MM.1S (cell line): ENCODE measurements around the gene DDHD1.

Experiments used
- DNase-seq: peaks from one replicate; pipeline ENCODE4 v3.0.0-alpha.2; 2015
- H2AFZ ChIP-seq: fragments of 300-600 bp; sonication (generic); 2 replicates; pipeline ENCODE4 v1.6.0; 2016; ENCODE audit warnings: antibody characterized with exemption, low read length
- H3F3A ChIP-seq: fragments of 300-600 bp; sonication (generic); 2 replicates; pipeline ENCODE4 v1.6.1; 2016; ENCODE audit warnings: mild to moderate bottlenecking, antibody characterized with exemption, low read length, moderate library complexity, mixed read lengths; ENCODE audit not compliant: insufficient read depth
- H3K27ac ChIP-seq: fragments of 300-600 bp; sonication (generic); 2 replicates; pipeline ENCODE4 v1.5.1; 2016; ENCODE audit warnings: mild to moderate bottlenecking, low read length
- H3K27me3 ChIP-seq: fragments of 300-600 bp; sonication (generic); replicated peaks from 2 replicates; pipeline ENCODE4 v1.6.0; 2016; ENCODE audit warnings: low read length; ENCODE audit not compliant: insufficient read depth
- H3K36me3 ChIP-seq: fragments of 300-600 bp; sonication (generic); replicated peaks from 2 replicates; pipeline ENCODE4 v1.6.1; 2016; ENCODE audit warnings: mild to moderate bottlenecking, low read length, mixed read lengths; ENCODE audit not compliant: insufficient read depth
- H3K4me1 ChIP-seq: fragments of 300-600 bp; sonication (generic); 2 replicates; pipeline ENCODE4 v1.6.1; 2016; ENCODE audit warnings: low read length, mixed read lengths
- H3K4me2 ChIP-seq: fragments of 300-600 bp; sonication (generic); 2 replicates; pipeline ENCODE4 v1.6.0; 2016; ENCODE audit warnings: low read depth, low read length
- H3K4me3 ChIP-seq: fragments of 300-600 bp; sonication (generic); 2 replicates; pipeline ENCODE4 v1.5.1; 2016; ENCODE audit warnings: low read length, mixed read lengths
- H3K79me2 ChIP-seq: fragments of 300-600 bp; sonication (generic); 2 replicates; pipeline ENCODE4 v1.6.1; 2016; ENCODE audit warnings: mixed run types, low read length, mixed read lengths
- H3K9ac ChIP-seq: fragments of 300-600 bp; sonication (generic); 2 replicates; pipeline ENCODE4 v1.6.1; 2016; ENCODE audit warnings: low read length, mixed read lengths
- H3K9me2 ChIP-seq: fragments of 300-600 bp; sonication (generic); replicated peaks from 2 replicates; pipeline ENCODE4 v1.6.1; 2016; ENCODE audit warnings: mild to moderate bottlenecking, low read length, mixed read lengths; ENCODE audit not compliant: insufficient read depth
- H3K9me3 ChIP-seq: fragments of 300-600 bp; sonication (generic); replicated peaks from 2 replicates; pipeline ENCODE4 v1.6.1; 2016; ENCODE audit warnings: mild to moderate bottlenecking, low read length, mixed read lengths; ENCODE audit not compliant: insufficient read depth
- H4K20me1 ChIP-seq: fragments of 300-600 bp; sonication (generic); 2 replicates; pipeline ENCODE4 v1.6.1; 2016; ENCODE audit warnings: mild to moderate bottlenecking, low read length, moderate library complexity, mixed read lengths; ENCODE audit not compliant: insufficient read depth
- CTCF ChIP-seq: fragments of 300-600 bp; sonication (generic); IDR thresholded peaks from 2 replicates; pipeline ENCODE4 v1.5.1; 2016; ENCODE audit warnings: antibody characterized with exemption, low read length, mixed read lengths
- EZH2 ChIP-seq: fragments of 300-600 bp; sonication (generic); optimal IDR thresholded peaks from 2 replicates; pipeline ENCODE3; 2017; ENCODE audit warnings: low read depth, mild to moderate bottlenecking, antibody characterized with exemption, low read length, mixed read lengths
- EZH2phosphoT487 ChIP-seq: fragments of 300-600 bp; sonication (generic); IDR thresholded peaks from 2 replicates; pipeline ENCODE4 v1.6.1; 2018; ENCODE audit warnings: antibody characterized with exemption, low read length

Gene DDHD1

GRCh38 chr14:53016491-53016890 lies 136.6 kb downstream of the DDHD1 start:
- Histone ChIP-seq H3K4me1 (no peaks in the 10 kb centered on the region), H4K20me1 (no peaks in the 10 kb centered on the region), H3K36me3 (no peaks in the 10 kb centered on the region), H3K9ac (no peak overlapping the region), H3K27me3 (no peaks in the 10 kb centered on the region), H3F3A (no peaks in the 10 kb centered on the region), H3K4me3 (no peak overlapping the region), H3K4me2 (no peak overlapping the region), H3K79me2 (no peaks in the 10 kb centered on the region), H3K27ac (no peak overlapping the region), H3K9me3 (no peaks in the 10 kb centered on the region), H3K9me2 (no peaks in the 10 kb centered on the region), H2AFZ (no peak overlapping the region)
- TF ChIP-seq EZH2 (no peak), EZH2phosphoT487 (no peak), CTCF (no peak)
- no peak for DNase-seq

DNA sequence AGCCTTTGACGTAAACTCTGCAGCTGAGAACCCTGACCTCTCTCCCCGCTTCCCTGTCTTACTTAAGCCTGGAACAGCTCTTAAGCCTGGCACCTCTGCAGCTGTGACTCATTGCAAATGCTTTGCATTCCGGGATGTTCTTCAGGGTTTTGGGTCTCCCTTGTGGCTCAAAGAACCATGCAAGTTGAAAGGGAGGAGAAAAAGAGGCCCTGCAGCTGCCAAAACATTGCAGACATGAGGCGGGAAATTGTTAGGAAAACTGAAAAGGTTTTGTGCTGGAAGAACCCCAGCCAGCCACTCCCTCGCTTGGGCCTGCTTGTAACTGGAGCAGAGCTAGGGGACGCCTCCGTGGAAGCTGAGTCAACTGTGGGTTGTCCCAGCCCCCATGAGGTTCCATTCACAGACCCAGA lies 142.1 kb downstream of the DDHD1 start:
- no peaks in the 10 kb centered on the region for H3K9me2 ChIP-seq
- H3K4me2 ChIP-seq, result no peak overlapping the region
- no peaks in the 10 kb centered on the region for H3K4me1 ChIP-seq
- no peak overlapping the region for H2AFZ ChIP-seq
- H3K4me3 ChIP-seq, result no peak overlapping the region
- no peaks in the 10 kb centered on the region for H3K9me3 ChIP-seq
- H4K20me1 ChIP-seq, result no peaks in the 10 kb centered on the region
- no peaks in the 10 kb centered on the region for H3K27me3 ChIP-seq
- H3K27ac ChIP-seq, result no peak overlapping the region
- H3K9ac ChIP-seq, result no peak overlapping the region
- H3K79me2 ChIP-seq, result no peaks in the 10 kb centered on the region
- H3F3A ChIP-seq, result no peaks in the 10 kb centered on the region
- TF ChIP-seq EZH2 (no peak), EZH2phosphoT487 (no peak), CTCF (no peak)
- no peak for DNase-seq
- H3K36me3 ChIP-seq, result no peaks in the 10 kb centered on the region

DNA sequence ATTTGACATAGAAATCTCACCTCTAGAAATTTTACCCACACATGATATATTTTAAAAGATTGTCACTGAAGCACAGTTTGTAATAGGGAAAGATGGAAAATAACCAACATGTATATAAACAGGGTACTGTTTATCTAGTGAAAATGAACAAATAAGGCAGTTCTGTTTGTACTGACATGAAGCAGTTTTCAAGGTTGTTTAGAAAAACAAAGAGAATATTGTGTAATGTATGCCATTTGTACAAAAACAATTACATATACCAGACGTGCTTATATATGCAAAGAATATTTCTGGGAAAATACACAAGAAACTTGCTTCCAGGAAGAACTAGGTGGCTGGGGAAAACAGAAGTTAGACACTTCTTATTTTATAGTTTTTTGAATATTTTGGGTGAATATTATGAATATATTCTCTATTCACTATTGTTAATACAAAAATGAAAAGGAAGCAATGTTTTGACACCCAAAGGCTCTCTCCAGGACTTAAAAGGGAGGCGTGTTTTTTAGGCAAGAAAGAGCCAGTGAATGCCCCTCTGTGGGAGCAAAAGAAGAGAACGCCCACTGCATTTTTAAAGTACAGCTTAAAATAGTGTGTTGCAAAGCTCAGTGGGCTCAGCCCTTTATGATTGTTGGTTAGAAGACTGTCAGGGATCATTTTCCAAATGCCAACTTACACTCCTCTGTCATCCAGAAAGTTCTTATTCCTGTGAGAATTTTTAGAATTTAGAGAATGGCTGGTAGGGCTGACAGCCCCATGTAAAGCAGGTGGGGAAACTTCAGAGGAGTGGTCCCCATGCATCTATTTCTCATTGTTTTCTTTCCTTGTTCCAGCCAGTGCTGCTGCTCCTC lies 142.7 kb downstream of the DDHD1 start:
- no peak overlapping the region for H2AFZ ChIP-seq
- H3K4me2 ChIP-seq, result no peak overlapping the region
- H4K20me1 ChIP-seq, result no peaks in the 10 kb centered on the region
- H3K9ac ChIP-seq, result no peak overlapping the region
- no peak for TF ChIP-seq EZH2phosphoT487
- no peak for TF ChIP-seq CTCF
- TF ChIP-seq EZH2, result no peak
- H3K9me3 ChIP-seq, result no peaks in the 10 kb centered on the region
- no peaks in the 10 kb centered on the region for H3K4me1 ChIP-seq
- no peak for DNase-seq
- H3K27ac ChIP-seq, result no peak overlapping the region
- no peaks in the 10 kb centered on the region for H3K27me3 ChIP-seq
- no peak overlapping the region for H3K4me3 ChIP-seq
- H3F3A ChIP-seq, result no peaks in the 10 kb centered on the region
- H3K9me2 ChIP-seq, result no peaks in the 10 kb centered on the region
- H3K79me2 ChIP-seq, result no peaks in the 10 kb centered on the region
- no peaks in the 10 kb centered on the region for H3K36me3 ChIP-seq
